Measurements from ENCODE around the gene GHRH.

GHRH gene

GRCh38 chr20:37308086-37309050 lies 46.8 kb upstream of the GHRH start:
- H3K18ac ChIP-seq (ENCODE audit: low read depth in 1 of 2, low read length in 2 of 2) = no peak overlapping the region
- H3K4me2 ChIP-seq (ENCODE audit: low read length, poor library complexity, severe bottlenecking) = no peak overlapping the region
- no peak overlapping the region for H2BK12ac ChIP-seq (ENCODE audit: low read length in 2 of 2)
- H3K4me1 ChIP-seq (ENCODE audit: control insufficient read depth, insufficient read depth, low read depth, low read length) = peaks cover 4% of the 10 kb centered on the region
- no peaks in the 10 kb centered on the region for H3K9me3 ChIP-seq (ENCODE audit: control insufficient read depth, low read length)
- 94% methylated on average over 8 of the region's 8 CpGs for WGBS
- H3K27ac ChIP-seq (ENCODE audit: low read length, poor library complexity, severe bottlenecking) = no peak overlapping the region
- no peak overlapping the region for H3K9ac ChIP-seq (ENCODE audit: low read length)
- no peak overlapping the region for H4K91ac ChIP-seq (ENCODE audit: low read length)
- H3K23ac ChIP-seq (ENCODE audit: low read length in 2 of 2) = no peak overlapping the region
- H3K27me3 ChIP-seq (ENCODE audit: control insufficient read depth in 1 of 2, insufficient read depth in 1 of 2, low read length in 2 of 2) = no peaks in the 10 kb centered on the region
- no peak overlapping the region for H2AK5ac ChIP-seq (ENCODE audit: low read length, severe bottlenecking)
- no peak overlapping the region for H2BK5ac ChIP-seq (ENCODE audit: low read depth, low read length, poor library complexity, severe bottlenecking)
- no peak overlapping the region for H2AFZ ChIP-seq (ENCODE audit: low read depth, low read length)
- H2BK15ac ChIP-seq (ENCODE audit: low read depth, poor library complexity, severe bottlenecking) = no peak overlapping the region
- H3K4me3 ChIP-seq (ENCODE audit: insufficient read depth in 1 of 2, low read depth in 1 of 2, low read length in 2 of 2) = peak overlapping the region in 1 of 2 experiments; percentile 9
- H3K79me1 ChIP-seq (replicated peaks; ENCODE audit: low read length, poor library complexity, severe bottlenecking) = peaks cover 48% of the 10 kb centered on the region
- DNase-seq = no peak
- H2BK120ac ChIP-seq (ENCODE audit: low read depth, low read length) = no peak overlapping the region
- peaks cover 39 to 54% of the 10 kb centered on the region in 2 experiments for H3K36me3 ChIP-seq (ENCODE audit: control insufficient read depth in 1 of 2, insufficient read depth in 2 of 2, low read depth in 1 of 2, low read length in 2 of 2)
- H3K14ac ChIP-seq (ENCODE audit: low read length in 2 of 2) = no peak overlapping the region
- H4K8ac ChIP-seq (ENCODE audit: low read length) = no peak overlapping the region
- H3K4ac ChIP-seq (ENCODE audit: low read depth in 1 of 2, low read length in 2 of 2) = no peak overlapping the region

- Histone ChIP-seq H2BK15ac (ENCODE audit: low read depth, poor library complexity, severe bottlenecking) (no peak overlapping the region), H4K8ac (ENCODE audit: low read length) (no peak overlapping the region), H3K23ac (ENCODE audit: low read length in 2 of 2) (no peak overlapping the region), H3K79me1 (replicated peaks; ENCODE audit: low read length, poor library complexity, severe bottlenecking) (peaks cover 51% of the 10 kb centered on the region), H3K4me1 (ENCODE audit: control insufficient read depth, insufficient read depth, low read depth, low read length) (no peaks in the 10 kb centered on the region), H2BK12ac (ENCODE audit: low read length in 2 of 2) (no peak overlapping the region), H2AK5ac (ENCODE audit: low read length, severe bottlenecking) (no peak overlapping the region), H3K9me3 (ENCODE audit: control insufficient read depth, low read length) (no peaks in the 10 kb centered on the region), H2BK120ac (ENCODE audit: low read depth, low read length) (no peak overlapping the region), H3K14ac (ENCODE audit: low read length in 2 of 2) (no peak overlapping the region), H3K18ac (ENCODE audit: low read depth in 1 of 2, low read length in 2 of 2) (no peak overlapping the region), H3K36me3 (ENCODE audit: control insufficient read depth in 1 of 2, insufficient read depth in 2 of 2, low read depth in 1 of 2, low read length in 2 of 2) (peaks cover 45 to 72% of the 10 kb centered on the region in 2 experiments), H3K27ac (ENCODE audit: low read length, poor library complexity, severe bottlenecking) (no peak overlapping the region), H2AFZ (ENCODE audit: low read depth, low read length) (no peak overlapping the region), H2BK5ac (ENCODE audit: low read depth, low read length, poor library complexity, severe bottlenecking) (no peak overlapping the region), H3K27me3 (ENCODE audit: control insufficient read depth in 1 of 2, insufficient read depth in 1 of 2, low read length in 2 of 2) (no peaks in the 10 kb centered on the region), H4K91ac (ENCODE audit: low read length) (no peak overlapping the region), H3K9ac (ENCODE audit: low read length) (no peak overlapping the region), H3K4me2 (ENCODE audit: low read length, poor library complexity, severe bottlenecking) (no peak overlapping the region), H3K4me3 (ENCODE audit: insufficient read depth in 1 of 2, low read depth in 1 of 2, low read length in 2 of 2) (no peak overlapping the region), H3K4ac (ENCODE audit: low read depth in 1 of 2, low read length in 2 of 2) (no peak overlapping the region)
- 98% methylated on average over 2 of the region's 3 CpGs for WGBS
- no peak for DNase-seq
These were observed 44.2 kb upstream of the GHRH start for GRCh38 chr20:37305839-37306238.

GRCh38 chr20:37305079-37305478 lies 43.5 kb upstream of the GHRH start:
- H3K9me3 ChIP-seq (ENCODE audit: control insufficient read depth, low read length) = no peaks in the 10 kb centered on the region
- no peak overlapping the region for H3K27ac ChIP-seq (ENCODE audit: low read length, poor library complexity, severe bottlenecking)
- no peaks in the 10 kb centered on the region for H3K4me1 ChIP-seq (ENCODE audit: control insufficient read depth, insufficient read depth, low read depth, low read length)
- peaks cover 52% of the 10 kb centered on the region for H3K79me1 ChIP-seq (replicated peaks; ENCODE audit: low read length, poor library complexity, severe bottlenecking)
- no peak overlapping the region for H3K4me3 ChIP-seq (ENCODE audit: insufficient read depth in 1 of 2, low read depth in 1 of 2, low read length in 2 of 2)
- no peak overlapping the region for H2BK15ac ChIP-seq (ENCODE audit: low read depth, poor library complexity, severe bottlenecking)
- no peak for DNase-seq
- no peak overlapping the region for H3K4me2 ChIP-seq (ENCODE audit: low read length, poor library complexity, severe bottlenecking)
- H3K23ac ChIP-seq (ENCODE audit: low read length in 2 of 2) = no peak overlapping the region
- H3K14ac ChIP-seq (ENCODE audit: low read length in 2 of 2) = no peak overlapping the region
- 90% methylated on average over 4 of the region's 6 CpGs for WGBS
- no peak overlapping the region for H2BK120ac ChIP-seq (ENCODE audit: low read depth, low read length)
- no peak overlapping the region for H4K91ac ChIP-seq (ENCODE audit: low read length)
- H4K8ac ChIP-seq (ENCODE audit: low read length) = no peak overlapping the region
- no peak overlapping the region for H3K18ac ChIP-seq (ENCODE audit: low read depth in 1 of 2, low read length in 2 of 2)
- no peak overlapping the region for H2AK5ac ChIP-seq (ENCODE audit: low read length, severe bottlenecking)
- no peak overlapping the region for H2BK5ac ChIP-seq (ENCODE audit: low read depth, low read length, poor library complexity, severe bottlenecking)
- peaks cover 39 to 66% of the 10 kb centered on the region in 2 experiments for H3K36me3 ChIP-seq (ENCODE audit: control insufficient read depth in 1 of 2, insufficient read depth in 2 of 2, low read depth in 1 of 2, low read length in 2 of 2)
- no peak overlapping the region for H3K9ac ChIP-seq (ENCODE audit: low read length)
- H2BK12ac ChIP-seq (ENCODE audit: low read length in 2 of 2) = no peak overlapping the region
- H2AFZ ChIP-seq (ENCODE audit: low read depth, low read length) = no peak overlapping the region
- H3K4ac ChIP-seq (ENCODE audit: low read depth in 1 of 2, low read length in 2 of 2) = no peak overlapping the region
- H3K27me3 ChIP-seq (ENCODE audit: control insufficient read depth in 1 of 2, insufficient read depth in 1 of 2, low read length in 2 of 2) = no peaks in the 10 kb centered on the region

GRCh38 chr20:37303637-37304036 lies 42.0 kb upstream of the GHRH start:
- Histone ChIP-seq H3K23ac (ENCODE audit: low read length in 2 of 2) (no peak overlapping the region), H2AK5ac (ENCODE audit: low read length, severe bottlenecking) (no peak overlapping the region), H3K4ac (ENCODE audit: low read depth in 1 of 2, low read length in 2 of 2) (no peak overlapping the region), H3K4me1 (ENCODE audit: control insufficient read depth, insufficient read depth, low read depth, low read length) (peaks cover 3% of the 10 kb centered on the region), H3K14ac (ENCODE audit: low read length in 2 of 2) (no peak overlapping the region), H2BK5ac (ENCODE audit: low read depth, low read length, poor library complexity, severe bottlenecking) (no peak overlapping the region), H3K9me3 (ENCODE audit: control insufficient read depth, low read length) (no peaks in the 10 kb centered on the region), H2AFZ (ENCODE audit: low read depth, low read length) (no peak overlapping the region), H4K91ac (ENCODE audit: low read length) (no peak overlapping the region), H3K36me3 (ENCODE audit: control insufficient read depth in 1 of 2, insufficient read depth in 2 of 2, low read depth in 1 of 2, low read length in 2 of 2) (peaks cover 38 to 54% of the 10 kb centered on the region in 2 experiments), H3K27ac (ENCODE audit: low read length, poor library complexity, severe bottlenecking) (no peak overlapping the region), H3K79me1 (replicated peaks; ENCODE audit: low read length, poor library complexity, severe bottlenecking) (peaks cover 51% of the 10 kb centered on the region), H2BK15ac (ENCODE audit: low read depth, poor library complexity, severe bottlenecking) (no peak overlapping the region), H4K8ac (ENCODE audit: low read length) (no peak overlapping the region), H3K27me3 (ENCODE audit: control insufficient read depth in 1 of 2, insufficient read depth in 1 of 2, low read length in 2 of 2) (no peaks in the 10 kb centered on the region), H2BK120ac (ENCODE audit: low read depth, low read length) (no peak overlapping the region), H3K18ac (ENCODE audit: low read depth in 1 of 2, low read length in 2 of 2) (no peak overlapping the region), H3K4me2 (ENCODE audit: low read length, poor library complexity, severe bottlenecking) (no peak overlapping the region), H3K4me3 (ENCODE audit: insufficient read depth in 1 of 2, low read depth in 1 of 2, low read length in 2 of 2) (no peak overlapping the region), H2BK12ac (ENCODE audit: low read length in 2 of 2) (no peak overlapping the region), H3K9ac (ENCODE audit: low read length) (no peak overlapping the region)
- DNase-seq = no peak
- 94% methylated on average over 4 of the region's 4 CpGs for WGBS

All from mesenchymal stem cell (in vitro differentiated cells and primary cell).